GM15510 (cell line): ENCODE measurements around the gene AOX1.

ENCODE experiments used
- POLR2A ChIP-seq: IDR thresholded peaks from 3 replicates; pipeline ENCODE4 v1.6.1; 2011; ENCODE audit warnings: borderline replicate concordance; ENCODE audit not compliant: insufficient read length; ENCODE audit errors: extremely low read depth

AOX1 gene

GRCh38 chr2:200698217-200698616, 112.4 kb downstream of the AOX1 start:
- TF ChIP-seq POLR2A, result no peak

DNA sequence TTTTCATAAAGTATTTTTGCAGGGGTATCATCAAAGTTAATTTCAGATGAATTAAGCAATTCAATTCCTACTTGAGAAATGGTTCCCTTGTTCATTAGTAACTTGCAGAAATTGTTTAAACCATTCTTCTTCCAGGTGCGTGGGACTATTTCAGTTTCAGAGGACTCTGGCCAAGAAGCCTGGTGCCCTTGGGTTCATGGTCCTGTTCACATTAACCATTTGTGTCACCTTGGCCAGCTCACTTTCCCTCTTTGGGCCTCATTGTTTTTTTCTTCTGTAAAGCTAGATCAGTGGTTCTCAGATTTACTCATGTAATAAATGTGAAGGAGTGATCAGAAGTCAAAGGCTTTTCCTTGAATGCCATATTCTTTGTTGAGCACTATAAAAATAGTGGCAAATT, 113.5 kb downstream of the AOX1 start:
- TF ChIP-seq POLR2A, result no peak

DNA sequence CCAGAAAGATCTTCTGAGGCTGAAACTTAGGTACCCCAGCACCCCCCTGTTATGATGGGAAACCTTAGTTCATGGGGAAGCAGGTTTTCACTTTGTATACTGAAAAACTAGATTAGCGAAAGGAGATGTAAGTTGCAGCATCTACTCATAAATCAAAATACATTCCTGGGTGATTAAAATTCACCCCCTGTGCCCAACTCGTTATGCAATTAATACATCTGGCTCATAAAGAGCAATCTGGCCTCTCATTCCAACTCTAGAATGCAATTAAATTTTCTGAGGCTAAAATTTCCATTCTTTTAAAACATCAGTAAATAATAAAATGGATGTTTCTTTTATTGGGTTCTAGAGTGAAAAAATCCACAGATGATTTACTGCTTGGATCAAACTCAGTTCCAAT, 115.0 kb downstream of the AOX1 start:
- TF ChIP-seq POLR2A, result no peak

GRCh38 chr2:200702044-200702443, 116.2 kb downstream of the AOX1 start:
- no peak for TF ChIP-seq POLR2A

DNA sequence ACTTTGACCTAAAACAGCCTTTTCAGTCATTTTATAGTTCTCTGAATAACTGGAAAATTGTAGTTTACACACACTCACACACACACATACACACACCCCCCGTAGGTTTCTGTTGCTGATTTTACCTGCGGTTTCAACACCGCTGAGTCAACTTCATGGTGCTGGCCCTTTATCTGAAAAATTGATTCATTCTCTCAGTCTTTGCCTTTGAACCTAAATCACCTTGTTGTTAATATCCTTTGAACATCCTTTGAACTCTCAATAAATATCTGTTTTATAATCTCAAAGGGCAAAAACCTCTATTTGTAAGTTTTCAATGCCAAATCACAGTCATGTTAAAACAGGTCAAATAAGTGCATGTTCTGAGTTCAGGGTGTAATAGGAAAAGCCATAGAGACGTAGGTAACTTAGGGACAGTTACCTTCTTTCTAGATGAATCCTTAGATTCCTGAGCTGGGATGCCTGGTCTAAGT, 116.9 kb downstream of the AOX1 start:
- TF ChIP-seq POLR2A, result no peak

DNA sequence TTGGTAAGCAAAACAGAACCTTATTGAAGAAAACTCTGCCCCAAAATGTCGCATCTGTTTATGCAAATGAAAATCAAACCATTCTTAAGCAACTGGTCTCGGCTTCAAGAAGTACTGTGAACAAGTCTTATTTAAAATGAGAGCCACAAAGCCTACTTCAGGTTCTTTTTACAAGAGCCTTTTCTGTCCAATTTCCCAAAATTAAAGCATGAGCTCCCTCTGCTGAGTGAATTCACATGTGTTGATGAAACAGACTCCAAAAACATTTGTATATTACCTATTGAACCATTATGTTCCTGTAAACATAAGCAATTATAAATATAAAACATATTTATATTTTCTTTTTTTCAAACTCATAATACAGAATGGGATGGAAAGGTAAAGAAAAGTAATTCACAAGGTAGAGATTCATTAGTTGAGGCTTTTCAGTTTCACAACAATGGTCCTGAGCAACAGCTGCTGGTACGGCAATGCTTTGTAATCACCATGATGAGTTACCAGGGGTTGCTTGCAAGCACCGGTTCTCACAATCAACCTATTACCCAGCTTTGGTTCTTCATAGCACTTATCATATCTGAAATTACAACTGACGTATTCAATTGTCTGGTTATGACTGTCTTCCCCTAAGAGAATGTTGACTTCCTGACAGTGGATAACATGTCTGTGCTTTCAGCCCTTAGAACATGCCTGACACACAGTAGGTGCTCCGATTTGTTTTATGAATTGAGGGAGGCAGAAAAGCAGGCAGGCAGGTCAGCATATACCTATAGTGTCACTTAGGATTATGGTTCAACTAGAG, 117.5 kb downstream of the AOX1 start:
- TF ChIP-seq POLR2A, result no peak

DNA sequence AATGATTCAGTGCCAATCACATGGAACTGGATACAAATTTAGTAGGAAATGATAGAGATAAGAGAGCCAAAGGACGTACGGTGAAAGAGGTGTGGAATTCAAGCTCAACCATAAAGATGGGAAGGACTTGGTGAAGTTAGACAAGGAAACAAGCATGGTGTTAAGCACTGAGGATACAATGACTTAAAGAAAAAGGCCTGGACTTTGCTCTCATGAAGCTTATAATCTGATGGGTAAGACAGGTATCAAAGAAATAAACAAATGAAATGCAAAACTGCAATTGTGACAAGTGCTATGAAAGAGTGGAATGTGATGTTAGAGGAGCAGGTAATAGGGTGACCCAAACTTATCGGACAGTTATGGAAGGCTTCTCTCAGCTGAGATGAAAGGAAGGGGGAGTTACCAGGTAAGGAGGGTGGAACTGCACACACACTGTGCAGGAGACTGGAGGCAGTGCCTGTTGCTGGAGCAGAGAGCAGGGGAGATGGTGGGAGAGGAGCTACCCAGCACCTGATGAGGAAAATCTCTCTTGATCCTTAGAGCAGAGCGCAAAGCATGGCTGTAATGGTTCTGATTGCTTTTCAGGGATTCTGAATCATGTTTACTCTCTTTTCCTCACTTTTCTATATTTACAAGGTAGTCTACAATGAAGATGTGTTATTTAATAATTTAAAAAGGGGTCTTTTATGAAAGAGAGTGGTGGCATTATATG, 118.3 kb downstream of the AOX1 start:
- TF ChIP-seq POLR2A, result no peak

DNA sequence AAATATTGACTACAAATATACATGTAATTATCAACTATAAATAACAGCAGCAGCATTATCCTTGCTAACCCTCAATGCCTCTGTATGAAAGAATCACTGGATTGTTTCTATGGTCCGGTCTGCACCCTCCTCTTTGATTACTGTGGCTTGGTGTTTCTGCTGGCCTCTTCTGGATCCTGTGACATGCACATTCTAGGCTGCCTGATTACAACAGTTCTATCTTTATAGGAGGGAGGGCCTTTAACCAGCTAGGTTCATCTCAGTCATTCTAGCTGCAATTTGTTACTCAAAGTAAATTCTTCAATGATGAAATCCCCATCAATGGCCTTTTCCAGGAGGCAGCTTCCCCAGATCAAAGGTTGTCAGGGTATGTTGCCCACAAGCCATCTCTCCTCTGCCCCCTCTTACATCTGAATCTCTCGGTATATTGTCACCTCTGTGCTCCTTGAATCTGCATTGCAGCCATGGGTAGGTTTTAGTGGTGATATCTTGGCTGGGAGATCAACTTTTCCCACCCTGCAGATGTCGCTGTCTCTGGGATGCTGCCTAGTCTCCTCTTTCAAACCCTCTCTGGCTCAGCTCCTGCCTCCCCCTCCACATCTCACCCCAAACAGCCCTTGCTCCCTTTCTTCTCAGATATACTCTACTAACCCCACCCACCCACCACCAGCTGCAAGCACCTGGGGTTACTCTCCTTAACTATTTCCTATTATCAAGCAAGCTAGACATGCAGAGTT, 119.7 kb downstream of the AOX1 start:
- no peak for TF ChIP-seq POLR2A

GRCh38 chr2:200708943-200709342, 123.1 kb downstream of the AOX1 start:
- no peak for TF ChIP-seq POLR2A

DNA sequence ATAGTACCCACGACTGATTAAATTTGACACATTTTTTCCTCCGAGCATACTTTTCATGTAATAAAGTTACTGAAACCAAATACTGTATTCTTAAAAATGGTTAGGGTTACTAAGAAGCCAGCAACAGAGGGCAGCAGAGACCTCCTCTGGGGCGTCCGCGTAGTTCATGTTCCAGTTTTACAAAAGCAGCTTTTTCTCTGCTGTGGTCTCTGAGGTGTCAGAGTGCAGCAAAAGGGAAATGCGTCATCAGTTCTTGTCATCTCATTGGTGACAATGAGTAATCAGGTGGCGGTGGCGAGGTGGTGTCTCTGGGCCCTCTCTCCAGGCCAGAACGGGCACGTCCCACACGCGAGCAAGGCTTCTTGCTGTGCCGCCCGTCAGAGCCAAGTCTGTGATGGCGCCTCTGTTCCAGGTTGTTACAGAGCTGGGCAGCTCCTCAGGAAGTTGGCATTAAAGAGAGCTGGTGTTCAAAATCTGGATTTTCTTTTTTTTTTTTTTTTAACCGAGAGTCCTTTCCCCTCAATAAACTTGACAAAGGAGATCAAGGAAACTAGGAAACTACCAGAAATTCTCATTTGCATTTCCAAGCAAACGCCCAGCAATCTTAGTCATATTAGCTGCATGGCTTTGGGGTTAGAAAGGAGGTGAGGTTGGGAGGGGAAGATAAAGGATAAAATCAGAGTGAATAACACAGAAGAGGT, 127.3 kb downstream of the AOX1 start:
- TF ChIP-seq POLR2A, result peak; percentile 93

DNA sequence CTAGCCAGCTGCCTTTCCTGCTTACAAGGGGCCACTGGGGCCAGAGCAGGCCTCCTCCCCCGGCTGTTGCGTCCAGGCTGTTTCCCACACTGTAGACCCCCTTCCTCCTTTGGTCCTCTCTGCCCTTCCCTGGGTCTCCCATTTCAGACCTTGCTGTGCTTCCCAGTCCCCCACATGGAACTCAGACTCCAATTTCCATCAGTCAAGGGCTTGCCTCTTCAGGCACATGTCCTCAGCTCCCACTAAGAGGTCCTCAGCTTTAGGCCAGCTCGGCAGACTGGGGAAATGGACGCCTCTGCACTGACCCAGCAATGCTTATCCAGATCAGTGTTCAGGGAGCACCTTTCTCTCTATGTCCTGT, 127.9 kb downstream of the AOX1 start:
- no peak for TF ChIP-seq POLR2A

DNA sequence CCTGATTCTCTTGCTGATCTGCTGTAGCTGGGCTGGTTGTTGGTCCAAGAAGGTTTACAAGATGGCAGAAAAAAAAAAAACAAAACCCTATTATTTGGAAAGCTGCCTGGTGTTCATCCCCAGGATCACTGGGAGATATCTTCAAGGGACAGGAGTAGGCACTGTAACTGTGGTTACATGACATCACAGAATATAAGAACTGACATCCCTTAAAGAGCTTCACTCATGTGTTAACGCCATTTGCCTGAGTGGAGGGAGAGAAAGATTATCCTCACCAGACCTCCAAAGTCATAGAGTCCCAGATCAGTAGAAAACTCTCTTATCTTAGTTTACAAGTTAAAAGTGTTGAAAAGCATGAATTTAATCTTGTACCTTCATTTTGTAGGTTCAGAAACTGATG, 130.6 kb downstream of the AOX1 start:
- no peak for TF ChIP-seq POLR2A
